ENCODE data around the gene CDH23.

Gene CDH23

DNA sequence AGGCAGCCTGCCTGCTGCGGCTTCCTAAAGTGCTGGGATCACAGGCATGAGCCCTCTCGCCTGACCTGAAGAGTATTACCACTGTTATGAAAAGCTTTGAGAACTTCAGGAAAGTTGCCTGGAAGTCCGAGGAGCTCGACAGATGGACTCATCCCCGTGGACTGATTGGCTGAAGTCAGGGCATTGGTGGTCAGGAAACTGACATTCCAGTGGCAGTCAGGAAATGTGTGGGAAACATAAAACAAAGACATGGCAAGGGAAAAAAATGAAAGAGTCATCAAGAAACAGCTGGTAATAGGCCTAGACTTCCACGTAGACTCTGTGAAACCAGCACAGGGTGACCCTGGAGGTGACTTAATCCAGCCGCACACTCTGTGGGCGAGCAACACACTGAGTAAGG, 123.3 kb downstream of the CDH23 start:
- TF ChIP-seq, protein P1, sequence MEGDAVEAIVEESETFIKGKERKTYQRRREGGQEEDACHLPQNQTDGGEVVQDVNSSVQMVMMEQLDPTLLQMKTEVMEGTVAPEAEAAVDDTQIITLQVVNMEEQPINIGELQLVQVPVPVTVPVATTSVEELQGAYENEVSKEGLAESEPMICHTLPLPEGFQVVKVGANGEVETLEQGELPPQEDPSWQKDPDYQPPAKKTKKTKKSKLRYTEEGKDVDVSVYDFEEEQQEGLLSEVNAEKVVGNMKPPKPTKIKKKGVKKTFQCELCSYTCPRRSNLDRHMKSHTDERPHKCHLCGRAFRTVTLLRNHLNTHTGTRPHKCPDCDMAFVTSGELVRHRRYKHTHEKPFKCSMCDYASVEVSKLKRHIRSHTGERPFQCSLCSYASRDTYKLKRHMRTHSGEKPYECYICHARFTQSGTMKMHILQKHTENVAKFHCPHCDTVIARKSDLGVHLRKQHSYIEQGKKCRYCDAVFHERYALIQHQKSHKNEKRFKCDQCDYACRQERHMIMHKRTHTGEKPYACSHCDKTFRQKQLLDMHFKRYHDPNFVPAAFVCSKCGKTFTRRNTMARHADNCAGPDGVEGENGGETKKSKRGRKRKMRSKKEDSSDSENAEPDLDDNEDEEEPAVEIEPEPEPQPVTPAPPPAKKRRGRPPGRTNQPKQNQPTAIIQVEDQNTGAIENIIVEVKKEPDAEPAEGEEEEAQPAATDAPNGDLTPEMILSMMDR (IDR thresholded peaks at IDR 0.05; ENCODE audit: control insufficient read depth, extremely low read depth, insufficient read depth) = no peak
- no peak overlapping the region for H3K4me3 ChIP-seq (ENCODE audit: low read depth, low read length)
- no peak for DNase-seq (ENCODE audit: low read depth)

- DNase-seq (ENCODE audit: low read depth) = no peak
- TF ChIP-seq, protein P1 (IDR thresholded peaks at IDR 0.05; ENCODE audit: control insufficient read depth, extremely low read depth, insufficient read depth) = no peak
- no peak overlapping the region for H3K4me3 ChIP-seq (ENCODE audit: low read depth, low read length)
These were observed 125.1 kb downstream of the CDH23 start for GRCh38 chr10:71521504-71522441.

DNA sequence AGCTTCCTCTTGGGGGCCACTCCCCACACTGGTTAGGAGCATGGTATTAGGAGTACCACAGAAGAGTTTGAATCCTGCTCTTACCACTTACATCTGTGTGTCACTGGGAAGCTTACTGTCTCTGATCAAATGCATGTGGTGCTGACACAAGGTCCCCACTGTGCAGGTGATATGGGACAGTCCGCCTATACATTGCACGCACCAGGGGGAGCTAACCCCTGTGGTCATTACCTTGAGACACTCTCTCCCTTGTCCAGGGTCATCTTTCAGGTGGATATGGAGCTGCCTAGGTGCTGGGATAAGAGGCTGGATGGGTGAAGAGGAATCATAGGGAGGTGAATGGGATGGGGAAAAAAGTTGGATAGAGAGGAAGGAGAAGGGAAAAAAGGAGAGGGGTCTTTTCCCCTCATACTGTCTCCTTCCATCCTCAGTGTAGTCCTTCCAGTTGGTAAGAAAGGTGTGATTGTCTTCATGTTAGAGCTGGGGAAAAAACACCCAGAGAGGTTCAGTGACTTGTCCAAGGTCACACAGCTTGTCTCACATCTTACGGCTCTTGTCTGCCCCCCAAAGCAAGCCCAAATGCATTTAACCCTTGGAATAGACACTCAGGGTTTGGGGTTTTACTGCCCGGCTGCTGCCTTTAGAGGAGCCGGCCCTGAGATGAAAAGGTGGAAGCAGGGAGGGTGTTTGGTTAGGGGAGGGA, 125.9 kb downstream of the CDH23 start:
- DNase-seq (ENCODE audit: low read depth) = no peak
- H3K4me3 ChIP-seq (ENCODE audit: low read depth, low read length) = no peak overlapping the region
- TF ChIP-seq, protein P1 (IDR thresholded peaks at IDR 0.05; ENCODE audit: control insufficient read depth, extremely low read depth, insufficient read depth) = no peak

DNA sequence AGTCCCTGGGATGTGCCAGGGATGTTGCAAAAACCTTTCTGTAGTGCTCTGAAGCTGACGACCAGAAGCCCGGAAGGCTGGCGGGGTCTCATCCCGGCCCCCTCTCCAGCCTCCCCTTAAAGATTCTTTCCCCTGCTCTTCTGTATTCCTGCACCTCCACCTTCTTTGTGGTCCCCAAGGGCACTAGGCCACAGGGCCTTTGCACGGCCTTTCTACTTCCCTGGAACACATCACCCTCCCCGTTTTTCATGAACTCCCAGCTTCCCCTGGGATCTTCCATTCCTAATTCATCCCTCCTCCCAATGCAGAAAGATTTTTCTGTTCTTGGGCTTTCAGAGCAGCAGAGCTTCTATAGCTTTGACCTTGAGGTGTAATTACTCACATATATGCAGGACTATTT, 127.0 kb downstream of the CDH23 start:
- H3K4me3 ChIP-seq (ENCODE audit: low read depth, low read length) = no peak overlapping the region
- TF ChIP-seq, protein P1 (IDR thresholded peaks at IDR 0.05; ENCODE audit: control insufficient read depth, extremely low read depth, insufficient read depth) = no peak
- no peak for DNase-seq (ENCODE audit: low read depth)

- DNase-seq (ENCODE audit: low read depth) = no peak
- TF ChIP-seq, protein P1 (IDR thresholded peaks at IDR 0.05; ENCODE audit: control insufficient read depth, extremely low read depth, insufficient read depth) = no peak
- H3K4me3 ChIP-seq (ENCODE audit: low read depth, low read length) = no peak overlapping the region
These were observed 128.4 kb downstream of the CDH23 start for GRCh38 chr10:71525092-71525491.

DNA sequence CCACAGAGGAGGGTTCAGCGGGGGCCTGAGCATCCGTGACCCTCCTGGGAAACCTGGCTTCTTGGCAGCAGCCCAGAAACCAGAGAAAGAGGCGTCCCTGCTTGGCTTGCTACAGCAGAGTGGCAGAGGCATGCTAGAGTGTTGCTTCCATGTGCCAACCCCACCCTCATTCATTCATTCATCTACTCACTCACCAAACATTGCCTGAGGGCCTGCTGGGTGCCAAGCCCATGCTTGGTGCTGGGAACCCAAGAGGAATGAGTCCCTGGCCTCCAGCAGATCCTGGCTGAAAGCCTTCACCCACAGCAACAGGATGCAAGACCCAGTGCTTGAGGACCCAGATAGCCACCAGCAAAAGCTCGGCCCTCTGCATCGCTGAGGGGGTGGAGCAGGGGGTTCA, 129.0 kb downstream of the CDH23 start:
- TF ChIP-seq, protein P1 (IDR thresholded peaks at IDR 0.05; ENCODE audit: control insufficient read depth, extremely low read depth, insufficient read depth) = no peak
- no peak overlapping the region for H3K4me3 ChIP-seq (ENCODE audit: low read depth, low read length)
- no peak for DNase-seq (ENCODE audit: low read depth)
